IMR-90 (cell line): ENCODE measurements around the gene GFY. TPM values are rescaled to one million over a fixed set of nuclear protein-coding genes. Genes with fewer than 3 reads are reported as not detected.

Source experiments
- ATAC-seq: fragments of 200-7000 bp; cut with Tn5 transposase; 2 replicates; pipeline ENCODE4 v1.9.1; 2020; ENCODE audit warnings: low read depth, mild to moderate bottlenecking, moderate library complexity
- BruUV-seq: library from RNA; stranded (reverse); fragments of 400-500 nt; replicated peaks from 2 replicates; lab custom pipeline; 2021; lab: Mats Ljungman, UMichigan
- CTCF ChIA-PET: fragments of 300-600 bp; formaldehyde crosslinking; extraction: SDS; loops from one replicate; lab custom pipeline; 2021; ENCODE audit warnings: antibody characterized with exemption; lab: Yijun Ruan, JAX
- POLR2A ChIA-PET: fragments of 300-600 bp; sonication (Branson Sonifier 250); formaldehyde crosslinking; loops from one replicate; lab custom pipeline; 2022; ENCODE audit warnings: antibody characterized with exemption; ENCODE audit not compliant: unreplicated experiment; lab: Charles Lee
- DNase-seq: peaks from one replicate; pipeline ENCODE4 v3.0.0; 2013
- H2AFZ ChIP-seq: replicated peaks from 2 replicates; pipeline ENCODE3; 2013; ENCODE audit warnings: low read length, mild to moderate bottlenecking; ENCODE audit not compliant: poor library complexity
- H2AK5ac ChIP-seq: 2 replicates; pipeline ENCODE4 v1.6.1; 2013; ENCODE audit warnings: low read depth, low read length, inconsistent platforms
- H2AK9ac ChIP-seq: replicated peaks from 2 replicates; pipeline ENCODE3; 2013; ENCODE audit warnings: mild to moderate bottlenecking, low read depth, low read length, moderate library complexity; ENCODE audit not compliant: poor library complexity
- H2BK120ac ChIP-seq: 2 replicates; pipeline ENCODE4 v1.6.1; 2013; ENCODE audit warnings: low read depth, low read length, inconsistent platforms
- H2BK15ac ChIP-seq: 3 replicates; pipeline ENCODE4 v1.6.1; 2013; ENCODE audit warnings: low read depth, low read length, inconsistent platforms
- H2BK20ac ChIP-seq: 2 replicates; pipeline ENCODE4 v1.6.1; 2013; ENCODE audit warnings: low read depth, mild to moderate bottlenecking, inconsistent platforms, low read length, moderate library complexity
- H2BK5ac ChIP-seq: 2 replicates; pipeline ENCODE4 v1.6.1; 2013; ENCODE audit warnings: mild to moderate bottlenecking, low read depth, low read length, inconsistent platforms; ENCODE audit not compliant: poor library complexity, severe bottlenecking
- H3K14ac ChIP-seq: replicated peaks from 2 replicates; pipeline ENCODE4 v1.6.1; 2013; ENCODE audit warnings: low read depth, low read length, inconsistent platforms
- H3K18ac ChIP-seq: 2 replicates; pipeline ENCODE4 v1.6.1; 2013; ENCODE audit warnings: low read depth, low read length, control low read depth
- H3K23ac ChIP-seq: 2 replicates; pipeline ENCODE4 v1.6.1; 2013; ENCODE audit warnings: low read depth, low read length, inconsistent platforms
- H3K27ac ChIP-seq: 2 replicates; pipeline ENCODE4 v1.5.1; 2013; ENCODE audit warnings: mild to moderate bottlenecking, control low read depth, low read length; ENCODE audit not compliant: insufficient read depth
- H3K27me3 ChIP-seq: 2 replicates; pipeline ENCODE4 v1.6.1; 2013; ENCODE audit warnings: low read length; ENCODE audit not compliant: control insufficient read depth, insufficient read depth
- H3K36me3 ChIP-seq: 2 replicates; pipeline ENCODE4 v1.6.1; 2013; ENCODE audit warnings: low read length, mixed read lengths; ENCODE audit not compliant: control insufficient read depth, insufficient read depth
- H3K4ac ChIP-seq: 2 replicates; pipeline ENCODE4 v1.6.1; 2013; ENCODE audit warnings: low read depth, low read length, inconsistent platforms
- H3K4me1 ChIP-seq: 2 replicates; pipeline ENCODE4 v1.6.1; 2013; ENCODE audit warnings: low read length, mixed read lengths; ENCODE audit not compliant: control insufficient read depth, insufficient read depth
- H3K4me2 ChIP-seq: 2 replicates; pipeline ENCODE4 v1.6.1; 2013; ENCODE audit warnings: low read depth, mild to moderate bottlenecking, control low read depth, low read length, moderate library complexity
- H3K4me3 ChIP-seq: 2 replicates; pipeline ENCODE4 v1.5.1; 2013; ENCODE audit warnings: low read depth, mild to moderate bottlenecking, control low read depth, low read length, moderate library complexity; ENCODE audit not compliant: insufficient read depth
- H3K56ac ChIP-seq: 2 replicates; pipeline ENCODE4 v1.6.1; 2013; ENCODE audit warnings: low read length, inconsistent platforms; ENCODE audit not compliant: insufficient read depth; ENCODE audit errors: extremely low read depth
- H3K79me1 ChIP-seq, 2 experiments: 2 replicates each; pipeline ENCODE4 v1.6.1; 2013; ENCODE audit warnings: low read length in 2 of 2, inconsistent platforms in 1 of 2, low read depth in 1 of 2
- H3K9ac ChIP-seq: 2 replicates; pipeline ENCODE4 v1.6.1; 2013; ENCODE audit warnings: low read depth, low read length, control low read depth
- H3K9me1 ChIP-seq: 2 replicates; pipeline ENCODE4 v1.6.1; 2013; ENCODE audit warnings: low read length, inconsistent platforms; ENCODE audit not compliant: insufficient read depth
- H3K9me3 ChIP-seq: 2 replicates; pipeline ENCODE4 v1.6.1; 2013; ENCODE audit warnings: low read length; ENCODE audit not compliant: control insufficient read depth, insufficient read depth
- H4K20me1 ChIP-seq: 2 replicates; pipeline ENCODE4 v1.6.1; 2013; ENCODE audit warnings: low read length, inconsistent platforms; ENCODE audit not compliant: insufficient read depth
- H4K5ac ChIP-seq: 2 replicates; pipeline ENCODE4 v1.6.1; 2013; ENCODE audit warnings: mild to moderate bottlenecking, low read depth, low read length, control low read depth
- H4K8ac ChIP-seq, 2 experiments: 2 replicates each; pipeline ENCODE4 v1.6.1; 2013; ENCODE audit warnings: low read depth in 2 of 2, low read length in 2 of 2, control low read depth in 1 of 2, inconsistent platforms in 1 of 2
- H4K91ac ChIP-seq: 2 replicates; pipeline ENCODE4 v1.6.1; 2013; ENCODE audit warnings: low read depth, low read length, inconsistent platforms; ENCODE audit not compliant: insufficient read depth
- CEBPB ChIP-seq: IDR thresholded peaks from 2 replicates; pipeline ENCODE4 v1.6.1; 2012; ENCODE audit warnings: low read depth, low read length, improper control_type of control experiment
- CHD1 ChIP-seq: IDR thresholded peaks from 2 replicates; pipeline ENCODE4 v1.6.1; 2012; ENCODE audit warnings: low read depth, low read length, improper control_type of control experiment
- FOS ChIP-seq: fragments of 150-350 bp; IDR thresholded peaks from 2 replicates; pipeline ENCODE4 v1.6.1; 2016; ENCODE audit warnings: low read depth, low read length
- MAFK ChIP-seq: IDR thresholded peaks from 2 replicates; pipeline ENCODE4 v1.6.1; 2012; ENCODE audit warnings: low read depth, low read length, improper control_type of control experiment
- MAZ ChIP-seq: IDR thresholded peaks from 2 replicates; pipeline ENCODE4 v1.6.1; 2012; ENCODE audit warnings: low read depth, mild to moderate bottlenecking, low read length, improper control_type of control experiment, moderate library complexity, borderline replicate concordance
- MXI1 ChIP-seq: IDR thresholded peaks from 2 replicates; pipeline ENCODE4 v1.6.1; 2012; ENCODE audit warnings: low read depth, mild to moderate bottlenecking, low read length, moderate library complexity, borderline replicate concordance
- POLR2A ChIP-seq: IDR thresholded peaks from 2 replicates; pipeline ENCODE4 v1.6.1; 2012; ENCODE audit warnings: mild to moderate bottlenecking, low read depth, low read length
- RAD21 ChIP-seq: IDR thresholded peaks from 2 replicates; pipeline ENCODE4 v1.6.1; 2012; ENCODE audit warnings: low read length, improper control_type of control experiment
- RCOR1 ChIP-seq: IDR thresholded peaks from 2 replicates; pipeline ENCODE4 v1.6.1; 2012; ENCODE audit warnings: mild to moderate bottlenecking, low read length, improper control_type of control experiment; ENCODE audit not compliant: insufficient replicate concordance
- RFX5 ChIP-seq: IDR thresholded peaks from 2 replicates; pipeline ENCODE4 v1.8.0; 2012; ENCODE audit warnings: low read depth, mild to moderate bottlenecking, low read length, moderate library complexity
- SMC3 ChIP-seq: fragments of 150-350 bp; IDR thresholded peaks from 2 replicates; pipeline ENCODE4 v1.6.1; 2016; ENCODE audit warnings: low read depth, mild to moderate bottlenecking, antibody characterized with exemption, low read length, moderate library complexity
- WGBS, 2 experiments: methylation state at CpG; one replicate each; pipeline versions ENCODE4 v1.1.5 to v1.1.7; 2013; ENCODE audit warnings: missing lambda C conversion rate in 2 of 2; ENCODE audit not compliant: insufficient read length in 1 of 2; ENCODE audit errors: extremely low coverage in 2 of 2; 5-methylcytosine and 5-hydroxymethylcytosine counted together
- dilution Hi-C: fragments of 300-500 bp; cut with HindIII; formaldehyde crosslinking; loops from one replicate; pipeline ENCODE4 v1.14.3; 2018; ENCODE audit warnings: low sequenced_read_pairs; ENCODE audit not compliant: unreplicated experiment
- in situ Hi-C: fragments of 300-500 bp; cut with MboI; formaldehyde crosslinking; loops from 3 replicates; pipeline ENCODE4 v1.14.3; 2019; ENCODE audit warnings: low sequenced_read_pairs, inconsistent platforms, mixed read lengths
- intact Hi-C: fragments of 100-400 bp; cut with micrococcal nuclease; formaldehyde crosslinking; loops from 2 replicates; pipeline ENCODE4 v1.10.0; 2022
- polyA plus RNA-seq, 3 experiments: library from polyadenylated mRNA; depleted of rRNA; stranded (reverse); fragments of >200 nt; gene quantifications; 2 replicates each; pipeline ENCODE4 v1.2.3, GENCODE V29; 2012; ENCODE audit warnings: low replicate concordance in 1 of 3
- total RNA-seq: library from RNA; depleted of rRNA; stranded (reverse); fragments of >200 nt; gene quantifications from 2 replicates; pipeline ENCODE4 v1.2.3, GENCODE V29; 2012
- TF ChIP-seq, protein P1 (sequence below): fragments of 150-350 bp; IDR thresholded peaks from 2 replicates; pipeline ENCODE4 v1.6.1; 2016; ENCODE audit warnings: low read depth, mild to moderate bottlenecking, low read length, moderate library complexity, borderline replicate concordance
- TF ChIP-seq, protein P2 (sequence below): fragments of 150-350 bp; IDR thresholded peaks from 2 replicates; pipeline ENCODE4 v1.6.1; 2017; ENCODE audit warnings: mild to moderate bottlenecking, antibody characterized with exemption, low read length, low read depth

Gene GFY
- total and polyA plus RNA-seq, 2 of the 4 experiments (the other 2 are of a cell fraction) = not detected

DNA sequence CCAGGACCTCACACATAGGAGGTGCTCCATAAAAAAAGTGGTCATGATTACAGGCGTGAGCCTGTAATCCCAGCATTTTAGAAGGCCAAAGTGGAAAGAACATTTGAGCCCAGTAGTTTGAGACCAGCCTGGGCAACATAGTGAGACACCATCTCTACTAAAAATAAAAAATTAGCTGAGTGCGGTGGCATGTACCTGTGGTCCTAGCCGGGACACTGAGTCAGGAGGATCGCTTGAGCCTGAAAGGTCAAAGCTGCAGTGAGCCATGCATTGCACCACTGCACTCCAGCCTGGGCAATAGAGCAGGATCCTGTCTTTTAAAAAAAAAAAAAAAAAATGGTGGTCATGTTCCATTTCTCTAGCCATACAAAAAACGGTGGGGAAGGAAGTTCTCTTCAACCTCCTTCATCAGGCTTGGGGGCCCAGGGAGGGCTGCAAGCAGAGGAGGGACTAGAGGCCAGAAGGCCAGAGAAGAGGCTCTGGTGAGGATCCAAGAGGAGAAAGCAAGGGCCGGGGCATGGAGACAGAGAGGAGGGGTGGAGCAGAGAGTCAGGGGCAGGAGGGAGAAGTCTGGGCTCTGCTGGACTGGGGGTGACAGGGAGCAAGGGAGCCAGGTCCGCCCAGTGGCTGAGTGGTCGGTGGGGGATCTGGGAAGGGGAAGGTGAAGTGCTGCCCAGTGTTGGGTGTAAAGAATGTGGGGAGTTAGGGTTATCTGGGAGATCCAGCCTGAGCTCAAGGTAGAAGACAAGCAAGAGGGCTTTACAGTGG, 28.3 kb upstream of the GFY start (continued):
- TF ChIP-seq MAZ = no peak

DNA sequence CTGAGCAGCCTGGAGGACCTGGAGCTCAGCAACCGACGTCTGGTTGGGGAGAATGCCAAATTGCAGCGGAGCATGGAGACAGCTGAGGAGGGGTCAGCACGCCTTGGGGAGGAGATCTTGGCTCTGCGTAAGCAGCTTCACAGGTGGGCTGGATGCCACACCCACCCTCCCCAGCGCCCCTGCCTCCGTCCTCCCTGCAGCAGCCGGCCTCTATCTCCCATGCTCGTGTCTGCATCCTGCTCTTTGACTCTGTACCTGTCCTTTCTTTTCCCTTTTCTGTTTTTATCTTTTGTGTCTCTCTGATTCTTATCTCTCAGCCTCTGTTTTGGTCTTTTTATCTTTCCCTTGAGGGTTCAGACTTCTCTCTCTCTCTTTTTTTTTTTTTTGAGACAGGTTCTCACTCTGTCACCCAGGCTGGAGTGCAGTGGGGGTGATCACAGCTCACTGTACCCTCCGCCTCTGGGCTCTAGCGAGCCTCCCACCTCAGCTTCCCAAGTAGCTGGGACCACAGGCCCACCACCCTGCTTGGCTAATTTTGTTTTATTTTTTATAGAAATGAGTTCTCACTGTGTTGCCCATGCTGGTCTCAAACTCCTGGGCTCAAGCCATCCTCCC, 27.1 kb upstream of the GFY start:
- BruUV-seq = no TSS peak
- no peak overlapping the region for H3K4ac ChIP-seq
- WGBS, 2 experiments = no CpG with 5 or more reads among the region's 11 CpGs
- in situ Hi-C loops = loop anchor here (10.0 kb wide), 1 partner anchor 47 kb away; the partner anchor contains the start of gene SLC17A7
- no peak overlapping the region for H3K56ac ChIP-seq
- DNase-seq (no peak), ATAC-seq (no peak)
- no peak overlapping the region for H3K27ac ChIP-seq
- no peak overlapping the region for H3K23ac ChIP-seq
- no peaks in the 10 kb centered on the region for H3K9me1 ChIP-seq
- H3K79me1 ChIP-seq = no peaks in the 10 kb centered on the region
- H3K9me3 ChIP-seq = no peaks in the 10 kb centered on the region
- H2BK5ac ChIP-seq = no peak overlapping the region
- H4K20me1 ChIP-seq = no peaks in the 10 kb centered on the region
- no peak overlapping the region for H4K5ac ChIP-seq
- no peak overlapping the region for H2AK5ac ChIP-seq
- peaks cover 64% of the 10 kb centered on the region for H3K27me3 ChIP-seq
- dilution Hi-C loops = no loop called here
- CTCF ChIA-PET = no interaction called here
- no peak overlapping the region for H3K4me2 ChIP-seq
- no peak overlapping the region for H4K8ac ChIP-seq
- no peak overlapping the region for H4K91ac ChIP-seq
- H3K4me3 ChIP-seq = no peak overlapping the region
- POLR2A ChIA-PET = no interaction called here
- H3K18ac ChIP-seq = no peak overlapping the region
- H2BK20ac ChIP-seq = no peak overlapping the region
- H2BK15ac ChIP-seq = no peak overlapping the region
- H2BK120ac ChIP-seq = no peak overlapping the region
- no peak overlapping the region for H2AFZ ChIP-seq
- intact Hi-C loops = no loop called here
- no peak overlapping the region for H2AK9ac ChIP-seq
- no peak overlapping the region for H3K14ac ChIP-seq
- no peaks in the 10 kb centered on the region for H3K36me3 ChIP-seq
- no peaks in the 10 kb centered on the region for H3K4me1 ChIP-seq
- no peak overlapping the region for H3K9ac ChIP-seq
- TF ChIP-seq SMC3 (no peak), POLR2A (no peak), MAFK (no peak), RAD21 (no peak), FOS (no peak), CEBPB (no peak), MAZ (no peak), RFX5 (no peak), CHD1 (no peak), RCOR1 (no peak), MXI1 (no peak)
- TF ChIP-seq, protein P1, sequence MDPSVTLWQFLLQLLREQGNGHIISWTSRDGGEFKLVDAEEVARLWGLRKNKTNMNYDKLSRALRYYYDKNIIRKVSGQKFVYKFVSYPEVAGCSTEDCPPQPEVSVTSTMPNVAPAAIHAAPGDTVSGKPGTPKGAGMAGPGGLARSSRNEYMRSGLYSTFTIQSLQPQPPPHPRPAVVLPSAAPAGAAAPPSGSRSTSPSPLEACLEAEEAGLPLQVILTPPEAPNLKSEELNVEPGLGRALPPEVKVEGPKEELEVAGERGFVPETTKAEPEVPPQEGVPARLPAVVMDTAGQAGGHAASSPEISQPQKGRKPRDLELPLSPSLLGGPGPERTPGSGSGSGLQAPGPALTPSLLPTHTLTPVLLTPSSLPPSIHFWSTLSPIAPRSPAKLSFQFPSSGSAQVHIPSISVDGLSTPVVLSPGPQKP = no peak
- TF ChIP-seq, protein P2, sequence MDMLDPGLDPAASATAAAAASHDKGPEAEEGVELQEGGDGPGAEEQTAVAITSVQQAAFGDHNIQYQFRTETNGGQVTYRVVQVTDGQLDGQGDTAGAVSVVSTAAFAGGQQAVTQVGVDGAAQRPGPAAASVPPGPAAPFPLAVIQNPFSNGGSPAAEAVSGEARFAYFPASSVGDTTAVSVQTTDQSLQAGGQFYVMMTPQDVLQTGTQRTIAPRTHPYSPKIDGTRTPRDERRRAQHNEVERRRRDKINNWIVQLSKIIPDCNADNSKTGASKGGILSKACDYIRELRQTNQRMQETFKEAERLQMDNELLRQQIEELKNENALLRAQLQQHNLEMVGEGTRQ = no peak
